Stimulated activated CD4-positive, alpha-beta T cell treated with anti-CD3 and anti-CD28 coated beads, Interleukin-2, amount 100 ng/mL, for 4 hours (primary cell): ENCODE results near the gene INHA.

Experiments
- DNase-seq: peaks from one replicate; pipeline ENCODE4 v3.0.0-alpha.2; 2020; ENCODE audit warnings: low read depth

The INHA gene

GRCh38 chr2:219559156-219559915, 12.8 kb upstream of the INHA start:
- no peak for DNase-seq

- DNase-seq: no peak
Measured at GRCh38 chr2:219560037-219560892, 11.8 kb upstream of the INHA start.

DNA sequence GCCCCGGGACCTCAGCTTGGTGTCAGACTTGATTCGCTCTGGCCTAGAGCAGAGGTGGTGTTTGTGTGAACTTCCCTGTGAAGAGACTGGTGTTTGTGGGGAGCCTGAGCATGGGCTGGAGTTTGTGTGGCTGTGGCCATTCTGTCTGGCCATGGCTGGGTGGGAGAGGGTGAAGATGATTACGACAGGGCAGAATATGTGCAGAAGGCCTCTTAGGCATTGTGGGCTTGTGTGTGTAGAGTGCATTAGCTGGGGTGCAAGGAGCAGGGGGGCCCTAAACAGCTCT, 11.3 kb upstream of the INHA start:
- DNase-seq: no peak

- DNase-seq: no peak
Measured at GRCh38 chr2:219561179-219562048, 10.7 kb upstream of the INHA start.

DNA sequence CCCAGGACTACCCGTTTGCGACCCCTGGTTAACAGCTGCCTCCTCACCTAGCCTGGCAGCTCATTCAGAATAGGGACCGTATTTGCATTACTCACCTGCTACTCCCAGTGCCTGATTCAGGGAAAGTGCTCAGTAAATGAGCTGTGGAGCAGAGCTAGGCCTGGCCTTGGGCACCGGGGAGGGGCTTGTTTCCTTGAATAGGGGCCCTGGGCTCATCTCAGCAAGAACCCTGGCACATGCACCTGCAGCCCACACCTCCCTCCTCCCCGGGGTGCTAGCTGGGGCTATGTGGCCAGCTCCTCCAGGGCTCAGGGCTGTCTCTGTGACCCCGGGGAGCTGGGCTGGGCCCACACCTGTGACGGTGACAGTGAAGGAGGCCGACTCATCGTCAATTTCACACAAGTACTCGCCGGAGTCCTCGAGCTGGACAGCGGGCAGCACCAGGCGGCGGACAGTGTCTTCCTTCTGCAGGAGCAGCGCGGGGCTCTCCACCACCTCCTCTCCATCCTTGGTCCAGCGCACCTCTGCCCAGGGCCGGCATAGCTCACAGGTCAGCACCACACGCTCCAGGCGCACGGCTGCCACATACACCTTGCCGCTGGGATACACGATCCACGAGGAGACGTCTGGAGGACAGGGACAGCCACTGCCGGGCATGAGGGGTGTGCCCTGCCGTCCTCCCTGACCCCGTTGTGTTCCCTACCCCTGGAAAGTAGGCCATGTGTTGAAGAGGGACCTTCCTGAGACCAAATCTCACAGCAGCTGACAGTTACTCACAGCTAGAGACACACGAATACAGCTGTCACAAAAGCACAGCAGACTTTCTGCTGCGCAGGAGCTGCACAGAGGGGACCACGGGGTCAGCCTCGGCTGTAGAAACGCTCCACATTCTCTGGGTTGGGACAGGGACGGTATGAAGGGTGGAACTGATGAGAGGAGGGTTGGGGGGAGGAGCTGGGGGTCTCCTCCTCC, 9.8 kb upstream of the INHA start:
- no peak for DNase-seq

DNA sequence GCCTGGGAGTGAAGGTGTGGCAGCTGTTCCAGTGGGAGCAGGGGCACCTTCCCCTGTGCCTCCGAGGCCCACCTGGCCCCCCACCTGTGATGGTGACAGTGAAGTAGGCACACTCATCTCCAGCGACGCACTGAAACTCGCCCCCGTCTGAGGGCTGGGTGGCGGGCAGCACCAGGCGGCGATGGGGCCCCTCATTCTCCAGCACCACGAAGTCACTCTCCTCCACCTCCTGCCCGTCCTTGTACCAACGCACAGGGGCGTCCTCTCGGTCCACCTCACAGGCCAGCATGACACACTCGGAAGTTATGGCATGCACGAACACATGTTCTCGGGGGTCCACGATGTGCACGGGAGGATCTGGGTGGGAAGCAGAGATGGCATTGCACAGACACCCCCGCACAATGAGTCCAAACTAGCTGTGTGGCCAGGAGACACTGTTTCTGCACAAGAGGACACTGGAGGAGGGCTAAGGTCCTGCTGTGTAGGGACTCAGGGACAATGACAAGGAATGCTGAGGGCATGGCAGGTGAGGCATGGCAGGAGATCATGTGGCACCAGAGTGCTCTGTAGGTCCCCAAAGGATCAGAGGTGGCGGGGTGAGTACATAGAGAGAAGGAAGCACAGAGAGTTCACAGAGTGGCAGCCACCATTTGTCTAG, 8.7 kb upstream of the INHA start:
- no peak for DNase-seq

- DNase-seq: no peak
Measured at GRCh38 chr2:219565130-219566080, 6.7 kb upstream of the INHA start.

GRCh38 chr2:219566640-219567039, 5.5 kb upstream of the INHA start:
- no peak for DNase-seq

GRCh38 chr2:219567131-219567530, 5.0 kb upstream of the INHA start:
- no peak for DNase-seq

DNA sequence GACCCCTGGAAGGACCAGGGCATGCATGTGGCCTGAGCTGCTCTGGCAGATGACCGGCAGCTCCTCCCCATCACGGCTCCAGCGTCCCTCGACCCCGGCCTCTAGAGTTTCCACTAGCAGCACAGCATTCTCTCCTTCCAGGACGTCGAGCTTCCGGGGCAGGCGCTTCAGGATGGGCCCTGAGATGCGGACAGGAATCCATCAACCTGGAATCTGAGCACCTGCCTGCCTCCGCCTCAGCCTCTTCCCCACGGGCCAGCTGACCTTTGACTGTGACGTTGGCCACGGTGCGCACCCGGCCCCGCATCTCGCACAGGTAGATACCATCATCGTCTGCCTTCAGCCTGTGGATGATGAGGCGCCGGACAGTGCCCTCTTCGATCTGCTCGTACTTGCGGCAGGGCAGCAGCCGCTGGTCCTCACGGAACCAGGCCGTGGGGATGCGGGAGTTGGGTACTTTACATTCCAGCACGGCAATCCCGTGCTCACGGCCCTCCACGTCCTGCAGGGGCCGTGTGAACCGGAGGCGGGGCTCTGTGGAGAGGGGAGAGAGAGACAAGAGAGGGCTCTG, 4.2 kb upstream of the INHA start:
- no peak for DNase-seq

GRCh38 chr2:219569041-219569440, 3.1 kb upstream of the INHA start:
- DNase-seq: no peak

DNA sequence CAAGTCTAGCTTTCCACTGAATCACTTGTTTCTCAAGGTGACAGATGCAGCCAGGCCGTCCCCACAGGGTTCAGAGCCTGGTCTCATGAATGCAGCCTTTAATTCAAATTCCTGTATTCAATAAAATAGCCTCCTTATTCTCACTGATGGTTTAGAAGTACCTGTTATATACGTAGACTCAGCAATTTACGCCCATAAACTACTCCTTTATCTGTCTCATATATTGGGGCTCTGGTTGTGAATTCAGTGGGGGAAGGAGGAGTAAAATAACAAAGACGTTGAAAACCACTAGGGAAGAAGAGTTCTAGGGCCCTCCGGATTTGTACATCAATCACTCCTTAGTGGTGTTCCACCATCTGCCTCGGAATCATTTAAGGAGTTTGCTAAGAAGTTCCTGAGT, 2.5 kb upstream of the INHA start:
- DNase-seq: no peak

GRCh38 chr2:219570194-219570923, 1.8 kb upstream of the INHA start:
- no peak for DNase-seq

- no peak for DNase-seq
Measured at GRCh38 chr2:219570924-219571310, 1.2 kb upstream of the INHA start.

DNA sequence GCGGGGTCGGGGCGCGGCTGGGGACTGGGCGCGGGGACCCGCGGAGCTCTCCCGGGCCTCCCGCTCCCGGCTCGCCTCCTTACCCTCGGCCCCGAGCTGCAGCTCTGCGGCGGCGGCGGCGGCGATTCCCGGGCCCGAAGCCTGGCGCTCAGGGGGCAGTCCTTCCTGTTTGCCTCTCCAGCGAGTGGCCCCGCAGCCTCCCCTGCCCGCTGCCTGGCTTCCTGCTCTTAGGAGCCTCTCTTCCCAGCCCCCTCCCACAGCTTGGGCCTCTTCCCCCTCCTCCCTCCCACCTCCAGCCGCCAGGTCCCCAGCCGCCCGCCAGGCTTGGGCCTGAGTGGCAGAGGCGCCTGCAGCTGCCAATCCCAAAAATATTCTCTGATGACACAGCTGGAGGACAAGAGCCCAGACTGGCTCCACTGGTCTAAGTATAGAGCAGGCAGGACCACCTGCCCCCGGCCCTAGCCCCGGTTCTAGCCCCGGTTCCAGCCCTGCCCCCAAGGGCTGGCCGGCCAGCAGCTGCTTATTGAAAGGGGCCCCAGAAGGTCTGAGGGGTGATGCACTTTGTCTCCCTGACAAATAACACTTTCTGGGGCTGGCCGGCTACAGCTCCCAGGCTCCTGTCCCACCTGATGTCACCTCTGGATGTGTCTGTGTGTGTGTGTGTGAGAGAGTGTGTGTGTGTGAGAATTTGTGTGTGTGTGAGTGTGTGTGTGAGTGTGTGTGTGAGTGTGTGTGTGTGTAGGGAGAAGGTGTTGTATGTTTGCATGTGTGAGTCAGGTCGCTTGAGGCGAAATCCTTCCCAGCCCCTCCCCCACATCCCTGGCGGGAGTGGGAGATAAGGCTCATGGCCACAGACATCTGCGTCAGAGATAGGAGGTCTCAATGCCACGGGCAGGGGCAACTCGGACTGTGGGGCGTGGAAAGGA, 536 bp upstream of the INHA start, which contains the start of gene OBSL1:
OBSL1 (minus strand) TSS at position 229 of the 926 bp plus-strand sequence. CDS start 307 bp downstream, outside the sequence.
- no peak for DNase-seq

- DNase-seq: no peak
Measured at GRCh38 chr2:219573166-219573565, 1.1 kb downstream of the INHA start.
